Heart left ventricle (tissue), 16 donors: Measurements from ENCODE around the gene COL23A1. TPM values are rescaled to one million over a fixed set of nuclear protein-coding genes. Genes with fewer than 3 reads are reported as not detected.
"Not testable (repeated sequence)": the region's sequence is repeated elsewhere in the genome, so short reads cannot be mapped to it uniquely, and the experiment has no call there.

Experiments
- ATAC-seq, 4 donors: fragments of 200-7000 bp; cut with Tn5 transposase; one replicate each; pipeline ENCODE4 v1.9.1; 2020 to 2022; ENCODE audit warnings: moderate library complexity in 4 of 4, mild to moderate bottlenecking in 3 of 4, moderate number of reproducible peaks in 1 of 4
- DNase-seq, 5 donors: peaks; one replicate each; pipeline ENCODE4 v3.0.0-alpha.2; 2020
- H3K27ac ChIP-seq, 12 donors: fragments of 200-600 bp; sonication (generic) in 4 of 12; one replicate each; pipeline versions ENCODE4 v1.5.0 to v1.8.0; 2016 to 2022; ENCODE audit warnings: mild to moderate bottlenecking in 2 of 12
- H3K27me3 ChIP-seq, 9 donors: fragments of 200-600 bp; sonication (generic) in 2 of 9; one replicate each; pipeline versions ENCODE4 v1.5.1 to v1.8.0; 2016 to 2022; ENCODE audit warnings: mild to moderate bottlenecking in 3 of 9
- H3K36me3 ChIP-seq, 9 donors: fragments of 200-600 bp; sonication (generic) in 2 of 9; one replicate each; pipeline versions ENCODE4 v1.5.0 to v1.8.0; 2018 to 2022; ENCODE audit warnings: mild to moderate bottlenecking in 2 of 9
- H3K4me1 ChIP-seq, 12 donors: fragments of 200-600 bp; sonication (generic) in 4 of 12; one replicate each; pipeline versions ENCODE4 v1.5.0 to v1.8.0; 2016 to 2022; ENCODE audit warnings: mild to moderate bottlenecking in 3 of 12
- H3K4me3 ChIP-seq, 12 donors: fragments of 200-600 bp; sonication (generic) in 4 of 12; one replicate each; pipeline versions ENCODE4 v1.5.0 to v1.8.0; 2017 to 2022; ENCODE audit warnings: mild to moderate bottlenecking in 9 of 12, moderate library complexity in 4 of 12
- H3K9me3 ChIP-seq, 12 donors: fragments of 200-600 bp; sonication (generic) in 4 of 12; one replicate each; pipeline versions ENCODE4 v1.5.0 to v1.8.0; 2016 to 2022; ENCODE audit warnings: mild to moderate bottlenecking in 1 of 12
- POLR2A ChIP-seq, 2 donors: fragments of 450-650 bp; IDR thresholded peaks; one replicate each; pipeline ENCODE4 v1.6.1; 2017; ENCODE audit warnings: antibody characterized with exemption in 2 of 2, mild to moderate bottlenecking in 2 of 2, moderate library complexity in 2 of 2
- WGBS, 4 donors: extraction: QIAGEN DNeasy Blood & Tissue Kit in 2 of 4; methylation state at CpG; one replicate each; pipeline versions ENCODE4 v1.1.5 to v1.1.7; 2013 to 2018; 5-methylcytosine and 5-hydroxymethylcytosine counted together
- intact Hi-C, 10 donors: fragments of 100-400 bp; cut with DNase I; formaldehyde crosslinking; loops; one replicate each; pipeline versions ENCODE4 v1.11.1 to v1.14.2; 2022
- polyA plus RNA-seq, 2 donors: library from polyadenylated mRNA; stranded (reverse); fragments of 200-250 nt; gene quantifications; one replicate each; pipeline ENCODE4 v1.2.3, GENCODE V29; 2013
- total RNA-seq, 9 donors: library from RNA; depleted of rRNA in 2 of 9; stranded (reverse); fragments of >200 nt in 2 of 9; fragmentation: NEBNext Ultra II Directional in 3 of 9; extraction: Animal tissue kit (Norgen Biotek cat#: 25700) in 3 of 9; gene quantifications; one replicate each; pipeline versions ENCODE4 v1.1.0 to v1.2.4, GENCODE V29; 2016 to 2023
- TF ChIP-seq, protein P1 (sequence below), 12 donors: fragments of 200-600 bp; sonication (generic) in 4 of 12; IDR thresholded peaks; one replicate each; pipeline versions ENCODE4 v1.5.0 to v1.8.0; 2018 to 2022; ENCODE audit warnings: antibody characterized with exemption in 12 of 12, mild to moderate bottlenecking in 5 of 12
- donor health status: ischemic (EF 13 %, LVEDD 7.1; RV severe dilation, severe dysfunction).
- donor health status: healthy with polysubstance abuse.
- donor health status: DM: no; HTN: yes; CAD: no.
- donor health status: DM: no; HTN: no; CAD: no.
- donor health status: ischemic (EF 25% LVEDD 6.9; RV normal size, moderate dysfunction).
- donor health status: ischemic (EF 25% LVEDD 5.7; RV mildly dilated, moderate dysfunction).
- donor health status: healthy.
- donor health status: DM: yes; HTN: yes; CAD: no.
- donor health status: ischemic (EF 35%, LVEDD 5.7; RV mildly dilated, moderate dysfunction).
- donor health status: nonischemic (EF 11% LVEDD 7.7; RV severe dilation, severe dysfunction).
- donor health status: DM: yes; HTN: yes; CAD: no.
- donor health status: PGD.
- donor health status: ischemic (EF 29% LVEDD 5.4; RV normal size, mild dysfunction).
- donor health status: nonischemic (EF 23%, LVEDD 6.1; RV moderate dilation, normal function).

Gene COL23A1
- total and polyA plus RNA-seq, 11 donors: 6.0 to 33.0 (median 18.8) TPM

- H3K4me1 ChIP-seq: no peaks in the 10 kb centered on the region
- H3K9me3 ChIP-seq: no peaks in the 10 kb centered on the region
- TF ChIP-seq, protein P1, sequence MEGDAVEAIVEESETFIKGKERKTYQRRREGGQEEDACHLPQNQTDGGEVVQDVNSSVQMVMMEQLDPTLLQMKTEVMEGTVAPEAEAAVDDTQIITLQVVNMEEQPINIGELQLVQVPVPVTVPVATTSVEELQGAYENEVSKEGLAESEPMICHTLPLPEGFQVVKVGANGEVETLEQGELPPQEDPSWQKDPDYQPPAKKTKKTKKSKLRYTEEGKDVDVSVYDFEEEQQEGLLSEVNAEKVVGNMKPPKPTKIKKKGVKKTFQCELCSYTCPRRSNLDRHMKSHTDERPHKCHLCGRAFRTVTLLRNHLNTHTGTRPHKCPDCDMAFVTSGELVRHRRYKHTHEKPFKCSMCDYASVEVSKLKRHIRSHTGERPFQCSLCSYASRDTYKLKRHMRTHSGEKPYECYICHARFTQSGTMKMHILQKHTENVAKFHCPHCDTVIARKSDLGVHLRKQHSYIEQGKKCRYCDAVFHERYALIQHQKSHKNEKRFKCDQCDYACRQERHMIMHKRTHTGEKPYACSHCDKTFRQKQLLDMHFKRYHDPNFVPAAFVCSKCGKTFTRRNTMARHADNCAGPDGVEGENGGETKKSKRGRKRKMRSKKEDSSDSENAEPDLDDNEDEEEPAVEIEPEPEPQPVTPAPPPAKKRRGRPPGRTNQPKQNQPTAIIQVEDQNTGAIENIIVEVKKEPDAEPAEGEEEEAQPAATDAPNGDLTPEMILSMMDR (IDR thresholded peaks at IDR 0.05): no peak
- no peak for TF ChIP-seq POLR2A (IDR thresholded peaks at IDR 0.05)
- ATAC-seq: no peak
- intact Hi-C loops: no loop called here
- no peak overlapping the region for H3K27ac ChIP-seq
- WGBS, 4 donors: 82 to 92% (median 91%) methylated on average over 17 of the region's 17 CpGs
- no peak for DNase-seq
- H3K36me3 ChIP-seq: no peaks in the 10 kb centered on the region
- no peaks in the 10 kb centered on the region for H3K27me3 ChIP-seq
- H3K4me3 ChIP-seq: no peak overlapping the region
Observed at GRCh38 chr5:178304761-178305645, 285.2 kb downstream of the COL23A1 start.

DNA sequence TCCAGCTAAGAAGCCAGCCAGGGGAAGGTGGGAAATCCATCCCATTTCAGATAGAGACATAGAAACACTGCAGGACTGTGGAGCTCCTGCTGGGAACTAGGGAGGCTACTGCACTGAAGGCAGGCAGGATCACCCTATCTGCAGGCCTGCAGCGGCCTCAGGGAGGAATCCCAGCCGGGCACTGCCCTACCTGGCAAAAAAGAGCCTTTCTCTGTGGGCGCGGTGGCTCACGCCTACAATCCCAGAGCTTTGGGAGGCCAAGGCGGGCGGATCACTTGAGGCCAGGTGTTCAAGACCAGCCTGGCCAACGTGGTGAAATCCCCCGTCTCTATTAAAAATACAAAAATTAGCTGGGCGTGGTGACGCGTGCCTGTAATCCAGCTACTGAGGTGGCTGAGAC lies 286.2 kb downstream of the COL23A1 start:
- ATAC-seq: no peak
- H3K36me3 ChIP-seq: no peaks in the 10 kb centered on the region
- no peaks in the 10 kb centered on the region for H3K4me1 ChIP-seq
- H3K4me3 ChIP-seq: no peak overlapping the region
- H3K9me3 ChIP-seq: no peaks in the 10 kb centered on the region
- no peak overlapping the region for H3K27ac ChIP-seq
- H3K27me3 ChIP-seq: no peaks in the 10 kb centered on the region
- intact Hi-C loops: no loop called here
- no peak for DNase-seq
- 89 to 94% (median 90%) methylated on average over 10 to 12 of the region's 12 CpGs for WGBS, 4 donors
- TF ChIP-seq, protein P1 (IDR thresholded peaks at IDR 0.05): no peak
- TF ChIP-seq POLR2A (IDR thresholded peaks at IDR 0.05): no peak

DNA sequence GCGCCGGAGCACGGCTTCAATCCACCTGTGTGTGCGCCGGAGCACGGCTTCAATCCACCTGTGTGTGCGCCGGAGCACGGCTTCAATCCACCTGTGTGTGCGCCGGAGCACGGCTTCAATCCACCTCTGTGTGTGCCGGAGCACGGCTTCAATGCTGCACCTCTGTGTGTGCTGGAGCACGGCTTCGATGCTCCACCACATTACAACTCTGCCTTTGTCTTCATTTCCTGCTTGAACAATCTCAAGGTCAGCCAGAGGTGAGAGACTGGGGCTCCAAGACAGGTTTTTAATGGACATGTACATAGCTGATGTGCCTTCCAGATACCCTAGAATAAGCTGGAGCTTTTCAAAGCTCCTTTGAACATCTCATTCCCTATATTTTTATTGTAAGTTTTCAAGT lies 287.9 kb downstream of the COL23A1 start:
- intact Hi-C loops, H3K36me3 ChIP-seq, H3K4me3 ChIP-seq, ATAC-seq, H3K27ac ChIP-seq, H3K9me3 ChIP-seq, DNase-seq, H3K4me1 ChIP-seq, H3K27me3 ChIP-seq: not testable (repeated sequence)
- WGBS, 4 donors: 58 to 88% (median 86%) methylated on average over 10 to 16 of the region's 16 CpGs

GRCh38 chr5:178301641-178302040 lies 288.6 kb downstream of the COL23A1 start:
- DNase-seq: no peak

More at GRCh38 chr5:178301641-178302040, 288.6 kb downstream of the COL23A1 start:
- H3K9me3 ChIP-seq: no peaks in the 10 kb centered on the region
- H3K27ac ChIP-seq: no peak overlapping the region
- no peak for ATAC-seq
- H3K27me3 ChIP-seq: no peaks in the 10 kb centered on the region
- peaks cover 0 to 2% (median 0%) of the 10 kb centered on the region in 12 donors for H3K4me1 ChIP-seq
- no peak overlapping the region for H3K4me3 ChIP-seq
- no peak for TF ChIP-seq POLR2A (IDR thresholded peaks at IDR 0.05)
- TF ChIP-seq, protein P1 (IDR thresholded peaks at IDR 0.05): no peak
- WGBS, 4 donors: 94 to 96% (median 94%) methylated on average over 15 of the region's 15 CpGs
- intact Hi-C loops: no loop called here
- no peaks in the 10 kb centered on the region for H3K36me3 ChIP-seq
